GM18858 (cell line): ENCODE measurements around the gene DIRAS1.

ENCODE experiments used
- ATAC-seq: cut with Tn5 transposase; IDR thresholded peaks from one replicate; pipeline ENCODE4 v1.9.1; 2021; ENCODE audit not compliant: unreplicated experiment

DIRAS1 gene

GRCh38 chr19:2728783-2729387 lies 7.7 kb upstream of the DIRAS1 start:
- ATAC-seq: no peak

- ATAC-seq: no peak
Measured at GRCh38 chr19:2727640-2727944, 6.4 kb upstream of the DIRAS1 start.

GRCh38 chr19:2726904-2727639 lies 5.9 kb upstream of the DIRAS1 start:
- no peak for ATAC-seq

- ATAC-seq: no peak
Measured at GRCh38 chr19:2726160-2726855, 5.1 kb upstream of the DIRAS1 start.

- ATAC-seq: no peak
Measured at GRCh38 chr19:2724148-2724557, 3.0 kb upstream of the DIRAS1 start.

GRCh38 chr19:2723747-2724146 lies 2.6 kb upstream of the DIRAS1 start:
- no peak for ATAC-seq

GRCh38 chr19:2723345-2723715 lies 2.2 kb upstream of the DIRAS1 start:
- no peak for ATAC-seq

GRCh38 chr19:2722541-2723344 lies 1.6 kb upstream of the DIRAS1 start:
- no peak for ATAC-seq

GRCh38 chr19:2721570-2722540 lies 683 bp upstream of the DIRAS1 start:
- no peak for ATAC-seq

GRCh38 chr19:2719920-2720776 lies 1.0 kb downstream of the DIRAS1 start:
- ATAC-seq: no peak

GRCh38 chr19:2719232-2719735 lies 1.9 kb downstream of the DIRAS1 start:
- no peak for ATAC-seq

GRCh38 chr19:2717638-2718541 lies 3.3 kb downstream of the DIRAS1 start:
- ATAC-seq: no peak

- no peak for ATAC-seq
Measured at GRCh38 chr19:2716722-2717637, 4.2 kb downstream of the DIRAS1 start.

- ATAC-seq: no peak
Measured at GRCh38 chr19:2716275-2716650, 4.9 kb downstream of the DIRAS1 start.

GRCh38 chr19:2715470-2716274 lies 5.5 kb downstream of the DIRAS1 start:
- ATAC-seq: no peak

- ATAC-seq: no peak
Measured at GRCh38 chr19:2714531-2715269, 6.5 kb downstream of the DIRAS1 start.
